Suprapubic skin (tissue), 4 donors: ENCODE data around the gene RABGAP1.

Experiments used
- CTCF ChIP-seq, 2 donors: fragments of 200-600 bp in 1 of 2; fragments of 450-650 bp in 1 of 2; sonication (generic) in 1 of 2; IDR thresholded peaks; one replicate each; pipeline ENCODE4 v1.5.1; 2016 to 2019; ENCODE audit warnings: antibody characterized with exemption in 2 of 2, mild to moderate bottlenecking in 1 of 2, moderate library complexity in 1 of 2
- EP300 ChIP-seq: sonication (generic); formaldehyde crosslinking; IDR thresholded peaks from one replicate; pipeline ENCODE4 v1.6.1; 2017; ENCODE audit warnings: antibody characterized with exemption
- POLR2A ChIP-seq, 2 donors: fragments of 450-650 bp; IDR thresholded peaks; one replicate each; pipeline ENCODE4 v1.6.1; 2017; ENCODE audit warnings: antibody characterized with exemption in 2 of 2, mild to moderate bottlenecking in 2 of 2, moderate library complexity in 2 of 2
- POLR2AphosphoS5 ChIP-seq, 3 donors: sonication (generic); formaldehyde crosslinking; IDR thresholded peaks; one replicate each; pipeline ENCODE4 v1.6.1; 2017; ENCODE audit warnings: antibody characterized with exemption in 3 of 3

DNA sequence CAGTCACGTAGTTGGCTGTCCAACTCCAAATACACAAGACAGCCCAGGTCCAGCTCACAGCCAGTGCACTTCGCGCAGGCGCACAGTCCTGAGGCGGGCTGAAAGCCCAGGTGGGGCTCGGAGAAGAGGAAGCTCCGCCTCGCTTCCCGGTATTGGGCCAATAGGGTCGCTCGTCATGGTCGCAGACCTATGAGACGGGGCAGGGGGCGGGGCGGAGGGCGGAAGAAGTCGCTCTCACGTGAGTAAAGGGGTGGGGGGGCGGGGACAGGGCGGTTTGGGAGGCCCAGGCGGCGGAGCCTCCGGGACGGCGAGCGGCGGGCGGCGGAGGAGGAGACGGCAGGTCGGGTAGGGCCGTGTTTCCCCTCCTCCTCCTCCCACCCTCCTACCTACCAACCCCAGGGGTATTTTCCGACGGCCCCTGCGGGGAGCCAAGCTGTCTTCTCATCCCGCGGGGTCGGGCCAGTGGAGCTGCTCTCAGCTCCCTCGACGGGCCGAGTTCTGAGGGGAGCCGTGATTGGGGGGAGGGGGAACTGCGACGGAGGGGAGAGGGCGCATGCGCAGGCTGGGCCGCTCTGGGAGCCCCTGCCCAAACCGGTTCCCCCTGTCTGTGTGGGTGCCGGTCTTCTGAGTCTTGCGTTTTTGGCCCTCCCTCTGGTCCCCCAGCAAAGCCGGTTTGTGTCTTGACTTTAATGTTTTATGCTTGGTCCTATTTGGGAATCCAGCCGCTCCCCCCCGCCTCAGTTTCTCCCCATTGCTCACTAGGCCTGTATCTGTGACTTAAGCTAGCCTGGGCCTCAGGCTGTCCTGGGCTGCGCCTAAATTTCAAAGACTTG, at the start of gene RABGAP1:
- TF ChIP-seq CTCF (IDR thresholded peaks at IDR 0.05) (no peak), EP300 (no peak), POLR2AphosphoS5 (IDR thresholded peaks at IDR 0.05) (peak in 2 of 3 donors; percentile 66 to 82), POLR2A (IDR thresholded peaks at IDR 0.05) (peak in 1 of 2 donors; percentile 78)
